ENCODE measurements around the gene CLCF1. TPM values are rescaled to one million over a fixed set of nuclear protein-coding genes. Genes with fewer than 3 reads are reported as not detected.

The CLCF1 gene
- total RNA-seq, 1 donor from 2014 or later, result not detected

- no peak for TF ChIP-seq CTCF (IDR thresholded peaks at IDR 0.05; ENCODE audit: partially characterized antibody, unreplicated experiment)
- H3K27me3 Mint-ChIP-seq (ENCODE audit: unreplicated experiment), result peaks cover 19% of the 10 kb centered on the region
- H3K4me1 Mint-ChIP-seq (ENCODE audit: low read depth, unreplicated experiment), result peaks cover 8% of the 10 kb centered on the region
- peaks cover 9% of the 10 kb centered on the region for H3K9me3 Mint-ChIP-seq (ENCODE audit: unreplicated experiment)
- H3K4me3 Mint-ChIP-seq (ENCODE audit: unreplicated experiment), result peak overlapping the region; percentile 83
- no peaks in the 10 kb centered on the region for H3K36me3 Mint-ChIP-seq (ENCODE audit: unreplicated experiment)
- peak overlapping the region; percentile 18 for H3K27ac Mint-ChIP-seq (ENCODE audit: unreplicated experiment)
- peak; percentile 47 for DNase-seq
Observed at GRCh38 chr11:67371189-67371910, 2.0 kb downstream of the CLCF1 start.

- Mint-ChIP-seq H3K4me1 (ENCODE audit: low read depth, unreplicated experiment) (peaks cover 8% of the 10 kb centered on the region), H3K4me3 (ENCODE audit: unreplicated experiment) (no peak overlapping the region), H3K27ac (ENCODE audit: unreplicated experiment) (peak overlapping the region; percentile 8), H3K36me3 (ENCODE audit: unreplicated experiment) (no peaks in the 10 kb centered on the region), H3K27me3 (ENCODE audit: unreplicated experiment) (peaks cover 22% of the 10 kb centered on the region), H3K9me3 (ENCODE audit: unreplicated experiment) (peaks cover 9% of the 10 kb centered on the region)
- no peak for DNase-seq
- TF ChIP-seq CTCF (IDR thresholded peaks at IDR 0.05; ENCODE audit: partially characterized antibody, unreplicated experiment), result no peak
Observed at GRCh38 chr11:67370351-67371076, 2.9 kb downstream of the CLCF1 start.

GRCh38 chr11:67369801-67370284 is 3.6 kb downstream of the CLCF1 start:
- peaks cover 8% of the 10 kb centered on the region for H3K4me1 Mint-ChIP-seq (ENCODE audit: low read depth, unreplicated experiment)
- no peak overlapping the region for H3K27ac Mint-ChIP-seq (ENCODE audit: unreplicated experiment)

GRCh38 chr11:67369275-67369674 is 4.1 kb downstream of the CLCF1 start:
- Mint-ChIP-seq H3K27me3 (ENCODE audit: unreplicated experiment) (peaks cover 20% of the 10 kb centered on the region), H3K36me3 (ENCODE audit: unreplicated experiment) (no peaks in the 10 kb centered on the region), H3K4me1 (ENCODE audit: low read depth, unreplicated experiment) (peaks cover 8% of the 10 kb centered on the region), H3K9me3 (ENCODE audit: unreplicated experiment) (peaks cover 9% of the 10 kb centered on the region), H3K27ac (ENCODE audit: unreplicated experiment) (no peak overlapping the region), H3K4me3 (ENCODE audit: unreplicated experiment) (no peak overlapping the region)
- TF ChIP-seq CTCF (IDR thresholded peaks at IDR 0.05; ENCODE audit: partially characterized antibody, unreplicated experiment), result no peak
- DNase-seq, result no peak

More at GRCh38 chr11:67369801-67370284, 3.6 kb downstream of the CLCF1 start:
- Mint-ChIP-seq H3K4me3 (ENCODE audit: unreplicated experiment) (no peak overlapping the region), H3K27me3 (ENCODE audit: unreplicated experiment) (peaks cover 22% of the 10 kb centered on the region), H3K36me3 (ENCODE audit: unreplicated experiment) (no peaks in the 10 kb centered on the region), H3K9me3 (ENCODE audit: unreplicated experiment) (peaks cover 9% of the 10 kb centered on the region)
- TF ChIP-seq CTCF (IDR thresholded peaks at IDR 0.05; ENCODE audit: partially characterized antibody, unreplicated experiment), result no peak
- no peak for DNase-seq

GRCh38 chr11:67368621-67369020 is 4.8 kb downstream of the CLCF1 start:
- H3K4me3 Mint-ChIP-seq (ENCODE audit: unreplicated experiment), result no peak overlapping the region
- peaks cover 8% of the 10 kb centered on the region for H3K4me1 Mint-ChIP-seq (ENCODE audit: low read depth, unreplicated experiment)

More at GRCh38 chr11:67368621-67369020, 4.8 kb downstream of the CLCF1 start:
- H3K27me3 Mint-ChIP-seq (ENCODE audit: unreplicated experiment), result peaks cover 19% of the 10 kb centered on the region
- TF ChIP-seq CTCF (IDR thresholded peaks at IDR 0.05; ENCODE audit: partially characterized antibody, unreplicated experiment), result no peak
- peaks cover 6% of the 10 kb centered on the region for H3K9me3 Mint-ChIP-seq (ENCODE audit: unreplicated experiment)
- DNase-seq, result no peak
- H3K36me3 Mint-ChIP-seq (ENCODE audit: unreplicated experiment), result no peaks in the 10 kb centered on the region
- no peak overlapping the region for H3K27ac Mint-ChIP-seq (ENCODE audit: unreplicated experiment)
